Fibroblast of villous mesenchyme (primary cell): Measurements from ENCODE around the gene CEP170B. TPM values are rescaled to one million over a fixed set of nuclear protein-coding genes. Genes with fewer than 3 reads are reported as not detected.

Source experiments
- DNase-seq: peaks from one replicate; pipeline ENCODE4 v3.0.0-alpha.2; 2010; ENCODE audit warnings: low read depth
- H3K4me3 ChIP-seq: 2 replicates; pipeline ENCODE4 v1.5.1; 2011; ENCODE audit warnings: low read depth, mild to moderate bottlenecking, low read length
- CTCF ChIP-seq: IDR thresholded peaks from 2 replicates; pipeline ENCODE4 v1.5.1; 2012; ENCODE audit warnings: low read depth, mild to moderate bottlenecking, low read length; ENCODE audit not compliant: insufficient read depth
- total RNA-seq: library from RNA; depleted of rRNA; stranded (reverse); fragments of >200 nt; gene quantifications from 2 replicates; pipeline ENCODE4 v1.2.3, GENCODE V29; 2012

The CEP170B gene
- total RNA-seq, 1 donor, result 19.4 TPM

- TF ChIP-seq CTCF, result peak; percentile 68
- peak overlapping the region; percentile 60 for H3K4me3 ChIP-seq
- DNase-seq, result peak; percentile 82
Observed at GRCh38 chr14:104932676-104933631, 67.9 kb downstream of the CEP170B start.

- peak overlapping the region; percentile 23 for H3K4me3 ChIP-seq
- TF ChIP-seq CTCF, result no peak
- DNase-seq, result no peak
Observed at GRCh38 chr14:104933746-104934733, 69.0 kb downstream of the CEP170B start.

GRCh38 chr14:104935026-104935650, 70.1 kb downstream of the CEP170B start:
- no peak for DNase-seq
- TF ChIP-seq CTCF, result no peak
- H3K4me3 ChIP-seq, result no peak overlapping the region

GRCh38 chr14:104935955-104936354, 70.9 kb downstream of the CEP170B start:
- TF ChIP-seq CTCF, result no peak
- DNase-seq, result no peak
- H3K4me3 ChIP-seq, result no peak overlapping the region

- DNase-seq, result no peak
- no peak overlapping the region for H3K4me3 ChIP-seq
- no peak for TF ChIP-seq CTCF
Observed at GRCh38 chr14:104936361-104937155, 71.5 kb downstream of the CEP170B start.
